Lower leg skin (tissue), 4 donors: ENCODE data around the gene KBTBD4. TPM values are rescaled to one million over a fixed set of nuclear protein-coding genes. Genes with fewer than 3 reads are reported as not detected.
"Not testable (repeated sequence)": the region's sequence is repeated elsewhere in the genome, so short reads cannot be mapped to it uniquely, and the experiment has no call there.

ENCODE experiments used
- DNase-seq, 2 donors: peaks; one replicate each; pipeline ENCODE4 v3.0.0-alpha.2; 2019; ENCODE audit warnings: low spot score in 2 of 2
- H3K4me3 ChIP-seq: fragments of 200-600 bp; sonication (generic); 2 replicates; pipeline ENCODE4 v1.5.1; 2017; ENCODE audit warnings: mild to moderate bottlenecking, low read depth; ENCODE audit not compliant: poor library complexity, severe bottlenecking
- POLR2A ChIP-seq, 2 donors: fragments of 450-650 bp; IDR thresholded peaks; one replicate each; pipeline ENCODE4 v1.6.1; 2016 to 2017; ENCODE audit warnings: antibody characterized with exemption in 2 of 2, mild to moderate bottlenecking in 1 of 2, moderate library complexity in 1 of 2
- WGBS, 2 donors: methylation state at CpG; one replicate each; pipeline ENCODE4 v1.1.5; 2018; 5-methylcytosine and 5-hydroxymethylcytosine counted together
- intact Hi-C: fragments of 100-400 bp; cut with DNase I; formaldehyde crosslinking; loops from one replicate; pipeline ENCODE4 v1.15.0; 2023; ENCODE audit warnings: low total_unique reads
- total RNA-seq, 4 donors: library from RNA; depleted of rRNA; stranded (reverse); fragments of >200 nt; gene quantifications; one replicate each; pipeline ENCODE4 v1.1.0, GENCODE V29; 2016
- TF ChIP-seq, protein P1 (sequence below), 3 donors: fragments of 450-650 bp; IDR thresholded peaks; one replicate each; pipeline ENCODE4 v1.5.1; 2016; ENCODE audit warnings: antibody characterized with exemption in 3 of 3, mild to moderate bottlenecking in 3 of 3, moderate library complexity in 2 of 3

Gene KBTBD4
- total RNA-seq, 4 donors from 2014 or later, result 19.4 to 28.6 (median 24.9) TPM

GRCh38 chr11:47527186-47527585 lies 51.6 kb downstream of the KBTBD4 start:
- no peak overlapping the region for H3K4me3 ChIP-seq
- no peak for DNase-seq
- TF ChIP-seq, protein P1, sequence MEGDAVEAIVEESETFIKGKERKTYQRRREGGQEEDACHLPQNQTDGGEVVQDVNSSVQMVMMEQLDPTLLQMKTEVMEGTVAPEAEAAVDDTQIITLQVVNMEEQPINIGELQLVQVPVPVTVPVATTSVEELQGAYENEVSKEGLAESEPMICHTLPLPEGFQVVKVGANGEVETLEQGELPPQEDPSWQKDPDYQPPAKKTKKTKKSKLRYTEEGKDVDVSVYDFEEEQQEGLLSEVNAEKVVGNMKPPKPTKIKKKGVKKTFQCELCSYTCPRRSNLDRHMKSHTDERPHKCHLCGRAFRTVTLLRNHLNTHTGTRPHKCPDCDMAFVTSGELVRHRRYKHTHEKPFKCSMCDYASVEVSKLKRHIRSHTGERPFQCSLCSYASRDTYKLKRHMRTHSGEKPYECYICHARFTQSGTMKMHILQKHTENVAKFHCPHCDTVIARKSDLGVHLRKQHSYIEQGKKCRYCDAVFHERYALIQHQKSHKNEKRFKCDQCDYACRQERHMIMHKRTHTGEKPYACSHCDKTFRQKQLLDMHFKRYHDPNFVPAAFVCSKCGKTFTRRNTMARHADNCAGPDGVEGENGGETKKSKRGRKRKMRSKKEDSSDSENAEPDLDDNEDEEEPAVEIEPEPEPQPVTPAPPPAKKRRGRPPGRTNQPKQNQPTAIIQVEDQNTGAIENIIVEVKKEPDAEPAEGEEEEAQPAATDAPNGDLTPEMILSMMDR (IDR thresholded peaks at IDR 0.05), result no peak
- TF ChIP-seq POLR2A (IDR thresholded peaks at IDR 0.05), result no peak
- 94 to 95% methylated on average over 6 of the region's 6 CpGs for WGBS, 2 donors
- intact Hi-C loops, result no loop called here

DNA sequence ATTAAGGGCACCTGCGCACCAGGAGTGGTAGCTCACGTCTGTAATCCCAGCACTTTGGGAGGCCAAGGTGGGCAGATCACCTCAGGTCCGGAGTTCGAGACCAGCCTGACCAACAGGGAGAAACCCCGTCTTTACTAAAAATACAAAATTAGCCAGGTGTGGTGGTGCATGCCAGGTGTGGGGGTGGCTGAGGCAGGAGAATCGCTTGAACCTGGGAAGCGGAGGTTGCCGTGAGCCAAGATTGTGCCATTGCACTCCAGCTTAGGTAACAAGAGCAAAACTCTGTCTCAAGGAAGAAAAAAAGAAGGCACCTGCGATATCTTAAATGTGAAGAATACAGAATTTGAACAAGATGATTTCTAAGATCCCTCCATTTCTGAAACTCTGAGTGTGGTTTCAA lies 52.7 kb downstream of the KBTBD4 start:
- intact Hi-C loops, H3K4me3 ChIP-seq: not testable (repeated sequence)
- WGBS, 2 donors, result 83% methylated on average over 9 of the region's 9 CpGs

GRCh38 chr11:47524291-47524874 lies 54.4 kb downstream of the KBTBD4 start:
- WGBS, 2 donors, result 17 to 20% methylated on average over 9 of the region's 9 CpGs
- intact Hi-C loops, result no loop called here
- DNase-seq, result no peak
- H3K4me3 ChIP-seq, result no peak overlapping the region
- TF ChIP-seq, protein P1 (IDR thresholded peaks at IDR 0.05), result no peak
- TF ChIP-seq POLR2A (IDR thresholded peaks at IDR 0.05), result no peak

More for the DNA sequence above, 52.7 kb downstream of the KBTBD4 start:
- peak in 1 of 2 donors; percentile 49 for DNase-seq

DNA sequence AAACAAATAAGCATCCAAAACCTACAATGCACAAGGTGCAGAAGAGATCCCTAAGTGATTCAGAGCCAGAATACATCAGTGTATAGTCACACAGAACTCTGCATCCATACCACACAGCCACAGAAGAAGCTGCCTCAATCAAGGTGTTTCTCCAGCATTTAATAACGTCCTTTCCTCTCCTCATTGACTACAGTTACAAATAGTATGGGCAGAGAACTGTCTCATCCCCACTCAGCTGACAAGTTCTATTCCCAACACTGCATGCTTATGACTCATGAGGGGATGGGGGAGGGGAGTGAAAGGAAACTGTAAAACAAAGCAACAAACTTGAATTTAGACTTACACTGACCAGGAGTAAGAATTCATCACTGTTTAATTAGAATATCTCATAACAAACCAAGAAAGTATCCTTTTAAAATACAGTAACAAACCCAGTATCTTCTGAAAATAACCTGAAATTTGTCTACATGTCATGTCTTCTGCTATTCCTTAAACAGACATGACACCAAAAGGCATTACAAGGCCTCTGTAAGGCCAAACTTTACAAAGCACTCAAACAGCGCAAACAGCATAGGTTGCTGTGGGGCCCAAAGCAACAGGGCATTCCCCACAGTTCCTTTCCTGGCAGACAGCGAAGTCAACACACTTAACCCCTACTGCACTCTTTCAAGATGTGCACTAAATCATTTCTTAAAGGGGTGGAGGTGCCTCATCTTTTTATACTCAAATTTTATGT lies 55.1 kb downstream of the KBTBD4 start:
- DNase-seq, result peak in 1 of 2 donors; percentile 70
- intact Hi-C loops, result no loop called here
- 3 to 5% methylated on average over 3 of the region's 3 CpGs for WGBS, 2 donors

More for the DNA sequence above, 55.1 kb downstream of the KBTBD4 start:
- H3K4me3 ChIP-seq, result no peak overlapping the region
- TF ChIP-seq POLR2A (IDR thresholded peaks at IDR 0.05), result no peak
- TF ChIP-seq, protein P1 (IDR thresholded peaks at IDR 0.05), result no peak

Other genes with a start within 250 kb of the KBTBD4 start
- gene MYBPC3, start 226.3 kb downstream of the KBTBD4 start, total RNA-seq, result not detected
- 10 to 100 TPM in 2 of 4 donors, 1 to 10 TPM in 2; 7.7 to 13.4 (median 10.6) TPM for gene SPI1, start 200.4 kb downstream of the KBTBD4 start, total RNA-seq
- 10 to 100 TPM; 22.9 to 59.2 (median 46.4) TPM for gene SLC39A13, start 170.4 kb downstream of the KBTBD4 start, total RNA-seq
- 100 to 1,000 TPM in 3 of 4 donors, 10 to 100 TPM in 1; 81.0 to 164 (median 118) TPM for gene PSMC3, start 152.5 kb downstream of the KBTBD4 start, total RNA-seq
- gene RAPSN, start 129.8 kb downstream of the KBTBD4 start, total RNA-seq, result under 1 TPM in 1 of 4 donors, not detected in 3; 0.49 TPM
- gene CELF1, start 25.8 kb downstream of the KBTBD4 start, total RNA-seq, result 10 to 100 TPM; 58.1 to 87.1 (median 78.5) TPM
- 100 to 1,000 TPM in 1 of 4 donors, 10 to 100 TPM in 3; 84.1 to 111 (median 90.1) TPM for gene PTPMT1, start 13.4 kb downstream of the KBTBD4 start, total RNA-seq
- 100 to 1,000 TPM in 1 of 4 donors, 10 to 100 TPM in 3; 46.9 to 104 (median 67.7) TPM for gene NDUFS3, start 104 bp upstream of the KBTBD4 start, total RNA-seq
- 1 to 10 TPM in 2 of 4 donors, under 1 TPM in 1, not detected in 1; 0.46 to 6.3 (median 1.4) TPM for gene FAM180B, start 7.7 kb upstream of the KBTBD4 start, total RNA-seq
- 1 to 10 TPM in 2 of 4 donors, under 1 TPM in 2; 0.30 to 3.5 (median 1.3) TPM for gene C1QTNF4, start 15.4 kb upstream of the KBTBD4 start, total RNA-seq
- gene MTCH2, start 63.6 kb upstream of the KBTBD4 start, total RNA-seq, result 10 to 100 TPM; 24.1 to 64.6 (median 40.6) TPM
- under 1 TPM in 2 of 4 donors, not detected in 2; 0.17 to 0.65 TPM for gene AGBL2, start 136.4 kb upstream of the KBTBD4 start, total RNA-seq
- 100 to 1,000 TPM in 3 of 4 donors, 10 to 100 TPM in 1; 96.1 to 302 (median 120) TPM for gene FNBP4, start 188.4 kb upstream of the KBTBD4 start, total RNA-seq